DND-41 (cell line): ENCODE data around the gene CUBN.

Experiments used
- ATAC-seq: fragments of 200-7000 bp; cut with Tn5 transposase; 3 replicates; pipeline ENCODE4 v1.9.1; 2021; ENCODE audit warnings: low read depth; ENCODE audit not compliant: insufficient read depth
- DNase-seq: peaks from one replicate; pipeline ENCODE4 v3.0.0-alpha.2; 2020
- H2AFZ ChIP-seq: 2 replicates; pipeline ENCODE4 v1.6.0; 2012; ENCODE audit warnings: low read depth, low read length
- H3K27ac ChIP-seq: 2 replicates; pipeline ENCODE4 v1.5.1; 2012; ENCODE audit warnings: low read length, inconsistent platforms
- H3K27me3 ChIP-seq: fragments of 200-600 bp; sonication (generic); 2 replicates; pipeline ENCODE4 v1.6.0; 2012; ENCODE audit warnings: low read length, mild to moderate bottlenecking, inconsistent platforms; ENCODE audit not compliant: insufficient read depth, poor library complexity
- H3K36me3 ChIP-seq: 2 replicates; pipeline ENCODE4 v1.5.1; 2012; ENCODE audit warnings: low read length, inconsistent platforms; ENCODE audit not compliant: insufficient read depth
- H3K4me1 ChIP-seq: 2 replicates; pipeline ENCODE4 v1.5.1; 2012; ENCODE audit warnings: mild to moderate bottlenecking, low read length; ENCODE audit not compliant: insufficient read depth
- H3K4me2 ChIP-seq: 2 replicates; pipeline ENCODE4 v1.6.0; 2012; ENCODE audit warnings: mild to moderate bottlenecking, moderate library complexity, low read length, inconsistent platforms; ENCODE audit not compliant: insufficient read depth
- H3K4me3 ChIP-seq, 2 experiments: fragments of 200-600 bp in 1 of 2; shearing (Covaris generic) in 1 of 2; 2 replicates each; pipeline ENCODE4 v1.5.1; 2012 to 2016; ENCODE audit warnings: inconsistent platforms in 2 of 2, low read length in 2 of 2, mild to moderate bottlenecking in 2 of 2, low read depth in 1 of 2, moderate library complexity in 1 of 2
- H3K79me2 ChIP-seq: 2 replicates; pipeline ENCODE4 v1.6.0; 2012; ENCODE audit warnings: low read length, inconsistent platforms; ENCODE audit not compliant: insufficient read depth
- H3K9ac ChIP-seq: 2 replicates; pipeline ENCODE4 v1.6.0; 2012; ENCODE audit warnings: low read depth, mild to moderate bottlenecking, inconsistent platforms, low read length, moderate library complexity
- H3K9me3 ChIP-seq: 2 replicates; pipeline ENCODE4 v1.5.1; 2012; ENCODE audit warnings: low read length, moderate library complexity, mild to moderate bottlenecking, inconsistent platforms; ENCODE audit not compliant: insufficient read depth, severe bottlenecking
- H4K20me1 ChIP-seq: 2 replicates; pipeline ENCODE4 v1.6.0; 2012; ENCODE audit warnings: low read length; ENCODE audit not compliant: insufficient read depth
- EZH2 ChIP-seq: IDR thresholded peaks from 3 replicates; pipeline ENCODE4 v1.6.1; 2012; ENCODE audit warnings: borderline replicate concordance, low read depth, mild to moderate bottlenecking, moderate library complexity, low read length, inconsistent platforms; ENCODE audit not compliant: severe bottlenecking
- TF ChIP-seq, protein P1 (sequence below): IDR thresholded peaks from 2 replicates; pipeline ENCODE4 v1.5.1; 2012; ENCODE audit warnings: borderline replicate concordance, low read length, moderate library complexity, mild to moderate bottlenecking; ENCODE audit not compliant: poor library complexity, severe bottlenecking; ENCODE audit errors: extremely low read depth

Gene CUBN

DNA sequence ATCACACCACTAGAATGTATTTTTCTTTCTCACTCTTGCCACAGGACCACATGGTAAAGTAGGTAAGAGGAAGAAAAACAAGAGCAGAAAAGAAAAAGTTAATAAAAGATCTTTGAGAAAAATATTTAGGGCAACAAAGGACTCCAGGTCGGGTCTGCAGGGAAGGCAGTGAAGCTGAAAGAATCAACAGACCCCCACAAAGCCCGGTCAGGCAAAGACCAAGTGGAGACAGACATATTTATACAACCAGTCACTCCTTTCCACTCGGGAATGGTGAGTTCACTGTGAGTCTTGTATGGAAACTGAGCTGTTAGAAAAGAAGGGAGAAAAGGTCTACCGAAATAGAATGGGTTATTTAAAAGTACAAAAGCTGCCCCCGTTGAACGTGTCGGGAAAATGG lies 340.4 kb downstream of the CUBN start:
- no peak overlapping the region for H2AFZ ChIP-seq
- peaks cover 5% of the 10 kb centered on the region for H4K20me1 ChIP-seq
- H3K27ac ChIP-seq = no peak overlapping the region
- 0 out of 2 replicates have a peak, but pooled peaks cover 3% of the 10 kb centered on the region for H3K36me3 ChIP-seq
- no peak for ATAC-seq
- H3K27me3 ChIP-seq = no peaks in the 10 kb centered on the region
- H3K4me1 ChIP-seq = no peaks in the 10 kb centered on the region
- H3K4me3 ChIP-seq = no peak overlapping the region
- no peaks in the 10 kb centered on the region; the same call in 1 of the 2 replicates for H3K79me2 ChIP-seq
- no peaks in the 10 kb centered on the region for H3K9me3 ChIP-seq
- DNase-seq = no peak
- H3K4me2 ChIP-seq = no peak overlapping the region
- TF ChIP-seq, protein P1, sequence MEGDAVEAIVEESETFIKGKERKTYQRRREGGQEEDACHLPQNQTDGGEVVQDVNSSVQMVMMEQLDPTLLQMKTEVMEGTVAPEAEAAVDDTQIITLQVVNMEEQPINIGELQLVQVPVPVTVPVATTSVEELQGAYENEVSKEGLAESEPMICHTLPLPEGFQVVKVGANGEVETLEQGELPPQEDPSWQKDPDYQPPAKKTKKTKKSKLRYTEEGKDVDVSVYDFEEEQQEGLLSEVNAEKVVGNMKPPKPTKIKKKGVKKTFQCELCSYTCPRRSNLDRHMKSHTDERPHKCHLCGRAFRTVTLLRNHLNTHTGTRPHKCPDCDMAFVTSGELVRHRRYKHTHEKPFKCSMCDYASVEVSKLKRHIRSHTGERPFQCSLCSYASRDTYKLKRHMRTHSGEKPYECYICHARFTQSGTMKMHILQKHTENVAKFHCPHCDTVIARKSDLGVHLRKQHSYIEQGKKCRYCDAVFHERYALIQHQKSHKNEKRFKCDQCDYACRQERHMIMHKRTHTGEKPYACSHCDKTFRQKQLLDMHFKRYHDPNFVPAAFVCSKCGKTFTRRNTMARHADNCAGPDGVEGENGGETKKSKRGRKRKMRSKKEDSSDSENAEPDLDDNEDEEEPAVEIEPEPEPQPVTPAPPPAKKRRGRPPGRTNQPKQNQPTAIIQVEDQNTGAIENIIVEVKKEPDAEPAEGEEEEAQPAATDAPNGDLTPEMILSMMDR = no peak
- no peak for TF ChIP-seq EZH2
- no peak overlapping the region for H3K9ac ChIP-seq

GRCh38 chr10:16788778-16789177 lies 340.8 kb downstream of the CUBN start:
- no peak for TF ChIP-seq EZH2
- TF ChIP-seq, protein P1 = no peak
- Histone ChIP-seq H3K9ac (no peak overlapping the region), H3K36me3 (0 out of 2 replicates have a peak, but pooled peaks cover 1% of the 10 kb centered on the region), H3K79me2 (no peaks in the 10 kb centered on the region; the same call in 1 of the 2 replicates), H3K27me3 (no peaks in the 10 kb centered on the region), H4K20me1 (peaks cover 5% of the 10 kb centered on the region), H3K9me3 (no peaks in the 10 kb centered on the region), H3K4me3 (no peak overlapping the region), H3K4me1 (no peaks in the 10 kb centered on the region), H2AFZ (no peak overlapping the region), H3K4me2 (no peak overlapping the region), H3K27ac (no peak overlapping the region)
- ATAC-seq (no peak), DNase-seq (no peak)

DNA sequence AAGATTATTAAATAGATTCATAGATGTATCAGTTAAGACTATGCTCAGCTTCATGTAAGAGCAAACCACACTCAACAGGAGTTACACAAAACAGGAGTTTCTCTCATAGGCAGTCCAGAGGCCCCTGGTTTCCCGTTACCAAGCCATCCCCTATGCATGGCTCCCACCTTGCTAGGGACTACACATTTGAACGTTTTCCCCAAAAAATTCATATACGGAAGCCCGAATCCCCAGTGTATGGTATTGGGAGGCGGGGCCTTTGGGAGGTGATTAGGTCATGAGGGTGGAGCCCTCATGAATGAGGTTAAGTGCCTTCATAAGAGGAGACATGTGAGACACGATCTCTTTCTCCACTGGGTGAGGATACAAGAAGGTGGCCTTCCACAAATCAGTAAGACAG lies 341.5 kb downstream of the CUBN start:
- Histone ChIP-seq H3K9me3 (no peaks in the 10 kb centered on the region), H3K4me2 (no peak overlapping the region), H3K4me1 (no peaks in the 10 kb centered on the region), H3K27ac (no peak overlapping the region), H3K9ac (no peak overlapping the region), H3K4me3 (no peak overlapping the region), H2AFZ (no peak overlapping the region), H4K20me1 (peaks cover 5% of the 10 kb centered on the region), H3K36me3 (no peaks in the 10 kb centered on the region), H3K79me2 (no peaks in the 10 kb centered on the region; the same call in 1 of the 2 replicates), H3K27me3 (no peaks in the 10 kb centered on the region)
- no peak for TF ChIP-seq EZH2
- TF ChIP-seq, protein P1 = no peak
- DNase-seq (no peak), ATAC-seq (no peak)

GRCh38 chr10:16787361-16787791 lies 342.2 kb downstream of the CUBN start:
- no peak for ATAC-seq

More at GRCh38 chr10:16787361-16787791, 342.2 kb downstream of the CUBN start:
- no peak overlapping the region for H3K9ac ChIP-seq
- no peak for TF ChIP-seq EZH2
- TF ChIP-seq, protein P1 = no peak
- H3K79me2 ChIP-seq = no peaks in the 10 kb centered on the region
- H3K4me1 ChIP-seq = no peaks in the 10 kb centered on the region
- no peak overlapping the region for H3K4me2 ChIP-seq
- H4K20me1 ChIP-seq = peaks cover 5% of the 10 kb centered on the region
- no peak overlapping the region for H3K4me3 ChIP-seq
- H3K36me3 ChIP-seq = no peaks in the 10 kb centered on the region
- no peaks in the 10 kb centered on the region for H3K9me3 ChIP-seq
- H3K27me3 ChIP-seq = no peaks in the 10 kb centered on the region
- no peak overlapping the region for H2AFZ ChIP-seq
- no peak overlapping the region for H3K27ac ChIP-seq
- no peak for DNase-seq
